Right lobe of liver (tissue), 6 donors: Measurements from ENCODE around the gene GMDS. TPM values are rescaled to one million over a fixed set of nuclear protein-coding genes. Genes with fewer than 3 reads are reported as not detected.

ENCODE experiments used
- ATAC-seq, 4 donors: fragments of 200-7000 bp; cut with Tn5 transposase; one replicate each; pipeline ENCODE4 v1.9.1; 2020; ENCODE audit warnings: mild to moderate bottlenecking in 4 of 4, moderate library complexity in 4 of 4
- DNase-seq, 3 donors: peaks; one replicate each; pipeline ENCODE4 v3.0.0-alpha.2; 2020
- H3K27ac ChIP-seq, 3 donors: fragments of 200-600 bp; one replicate each; pipeline ENCODE4 v1.8.0; 2022
- H3K27me3 ChIP-seq, 2 donors: fragments of 200-600 bp; one replicate each; pipeline ENCODE4 v1.8.0; 2022
- H3K36me3 ChIP-seq, 4 donors: fragments of 200-600 bp; sonication (generic) in 1 of 4; one replicate each; pipeline versions ENCODE4 v1.5.1 to v1.8.0; 2017 to 2022; ENCODE audit warnings: control low read depth in 1 of 4
- H3K4me1 ChIP-seq, 4 donors: fragments of 200-600 bp; sonication (generic) in 1 of 4; one replicate each; pipeline versions ENCODE4 v1.5.1 to v1.8.0; 2017 to 2022; ENCODE audit warnings: control low read depth in 1 of 4
- H3K4me3 ChIP-seq, 3 donors: fragments of 200-600 bp; one replicate each; pipeline ENCODE4 v1.8.0; 2022
- H3K9me3 ChIP-seq, 4 donors: fragments of 200-600 bp; sonication (generic) in 1 of 4; one replicate each; pipeline versions ENCODE4 v1.5.1 to v1.8.0; 2017 to 2022; ENCODE audit warnings: control low read depth in 1 of 4
- POLR2A ChIP-seq: fragments of 450-650 bp; IDR thresholded peaks from one replicate; pipeline ENCODE4 v1.6.1; 2017; ENCODE audit warnings: antibody characterized with exemption, mild to moderate bottlenecking
- WGBS: methylation state at CpG from one replicate; pipeline ENCODE4 v1.1.6; 2018; ENCODE audit warnings: low coverage, low lambda C conversion rate; ENCODE audit not compliant: insufficient coverage; ENCODE audit errors: missing lambda C conversion rate; 5-methylcytosine and 5-hydroxymethylcytosine counted together
- intact Hi-C, 2 donors: fragments of 100-400 bp; cut with DNase I; formaldehyde crosslinking; loops; one replicate each; pipeline versions ENCODE4 v1.11.2 to v1.14.1; 2022
- total RNA-seq, 6 experiments: library from RNA; depleted of rRNA in 2 of 6; stranded (reverse); fragments of >200 nt in 2 of 6; fragmentation: NEBNext Ultra II Directional in 3 of 6; extraction: Animal tissue kit (Norgen Biotek cat#: 25700) in 3 of 6; gene quantifications; one replicate each; pipeline versions ENCODE4 v1.1.0 to v1.2.4, GENCODE V29; 2016 to 2023
- TF ChIP-seq, protein P1 (sequence below), 4 donors: fragments of 200-600 bp in 3 of 4; fragments of 450-650 bp in 1 of 4; IDR thresholded peaks; one replicate each; pipeline versions ENCODE4 v1.5.1 to v1.8.0; 2016 to 2022; ENCODE audit warnings: antibody characterized with exemption in 4 of 4, mild to moderate bottlenecking in 2 of 4
- donor health status: DM: no; HTN: yes; CAD: no.
- donor health status: DM: no; HTN: no; CAD: no.
- donor health status: DM: no; HTN: no; CAD: no.
- donor health status: DM: no; HTN: yes; CAD: no.
- donor health status: DM: no; HTN: yes; CAD: no.

Gene GMDS
- total RNA-seq, 6 experiments from 2014 or later, result 15.9 to 34.4 (median 23.4) TPM

DNA sequence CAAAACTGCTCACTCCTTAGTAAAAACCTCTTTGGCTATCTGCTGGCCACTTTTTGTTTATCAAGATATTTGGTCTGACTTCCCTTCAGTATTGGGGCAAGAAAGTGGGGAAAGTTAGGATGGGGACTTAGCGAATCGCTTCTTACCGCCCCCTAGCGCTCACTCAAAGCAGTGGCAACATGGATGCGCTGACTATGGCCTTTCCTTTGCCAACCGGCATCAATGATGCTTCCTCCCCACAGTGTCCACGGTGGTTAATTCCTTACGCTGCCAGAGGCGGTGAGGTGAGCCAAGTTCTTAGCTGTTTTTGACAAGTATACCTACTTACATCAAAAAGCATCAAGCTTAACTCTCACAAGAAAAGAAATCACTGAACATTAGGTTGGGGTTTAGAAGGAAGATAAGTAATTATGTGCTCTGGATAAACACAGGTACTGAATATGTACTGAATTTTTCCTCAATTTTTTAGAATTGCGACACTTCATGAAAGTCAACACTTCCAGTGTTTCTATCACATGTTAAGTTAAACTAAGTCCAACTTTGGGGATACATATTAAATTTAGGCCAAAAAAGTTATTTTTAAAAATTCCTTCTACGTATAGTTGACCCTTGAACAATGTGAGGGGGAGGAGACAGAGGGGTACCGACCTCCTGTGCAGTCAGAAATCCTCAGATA, 86.7 kb downstream of the GMDS start:
- Histone ChIP-seq H3K4me3 (no peak overlapping the region), H3K27ac (no peak overlapping the region), H3K36me3 (no peaks in the 10 kb centered on the region), H3K27me3 (no peaks in the 10 kb centered on the region), H3K9me3 (no peaks in the 10 kb centered on the region), H3K4me1 (no peaks in the 10 kb centered on the region)
- ATAC-seq, result peak in 3 of 4 donors; percentile 20 to 54 (median 30)
- DNase-seq, result no peak
- 59% methylated on average over 12 of the region's 12 CpGs for WGBS
- TF ChIP-seq, protein P1, sequence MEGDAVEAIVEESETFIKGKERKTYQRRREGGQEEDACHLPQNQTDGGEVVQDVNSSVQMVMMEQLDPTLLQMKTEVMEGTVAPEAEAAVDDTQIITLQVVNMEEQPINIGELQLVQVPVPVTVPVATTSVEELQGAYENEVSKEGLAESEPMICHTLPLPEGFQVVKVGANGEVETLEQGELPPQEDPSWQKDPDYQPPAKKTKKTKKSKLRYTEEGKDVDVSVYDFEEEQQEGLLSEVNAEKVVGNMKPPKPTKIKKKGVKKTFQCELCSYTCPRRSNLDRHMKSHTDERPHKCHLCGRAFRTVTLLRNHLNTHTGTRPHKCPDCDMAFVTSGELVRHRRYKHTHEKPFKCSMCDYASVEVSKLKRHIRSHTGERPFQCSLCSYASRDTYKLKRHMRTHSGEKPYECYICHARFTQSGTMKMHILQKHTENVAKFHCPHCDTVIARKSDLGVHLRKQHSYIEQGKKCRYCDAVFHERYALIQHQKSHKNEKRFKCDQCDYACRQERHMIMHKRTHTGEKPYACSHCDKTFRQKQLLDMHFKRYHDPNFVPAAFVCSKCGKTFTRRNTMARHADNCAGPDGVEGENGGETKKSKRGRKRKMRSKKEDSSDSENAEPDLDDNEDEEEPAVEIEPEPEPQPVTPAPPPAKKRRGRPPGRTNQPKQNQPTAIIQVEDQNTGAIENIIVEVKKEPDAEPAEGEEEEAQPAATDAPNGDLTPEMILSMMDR (IDR thresholded peaks at IDR 0.05), result peak in 3 of 4 donors; percentile 19 to 44 (median 31)
- TF ChIP-seq POLR2A, result no peak
- intact Hi-C loops, result no loop called here

- ATAC-seq, result no peak
- no peak for DNase-seq
- 27% methylated on average over 1 of the region's 1 CpG for WGBS
- no peak for TF ChIP-seq POLR2A
- TF ChIP-seq, protein P1 (IDR thresholded peaks at IDR 0.05), result no peak
- no peaks in the 10 kb centered on the region for H3K9me3 ChIP-seq
- H3K27me3 ChIP-seq, result no peaks in the 10 kb centered on the region
- intact Hi-C loops, result no loop called here
- no peak overlapping the region for H3K4me3 ChIP-seq
- H3K27ac ChIP-seq, result no peak overlapping the region
- no peaks in the 10 kb centered on the region for H3K4me1 ChIP-seq
- no peaks in the 10 kb centered on the region for H3K36me3 ChIP-seq
Measured at GRCh38 chr6:2157441-2158127, 87.8 kb downstream of the GMDS start.

GRCh38 chr6:2155206-2155605, 90.2 kb downstream of the GMDS start:
- no peaks in the 10 kb centered on the region for H3K4me1 ChIP-seq
- intact Hi-C loops, result no loop called here
- no peaks in the 10 kb centered on the region for H3K9me3 ChIP-seq
- ATAC-seq (no peak), DNase-seq (no peak)
- H3K36me3 ChIP-seq, result no peaks in the 10 kb centered on the region
- H3K27me3 ChIP-seq, result no peaks in the 10 kb centered on the region
- TF ChIP-seq, protein P1 (IDR thresholded peaks at IDR 0.05), result no peak
- no peak for TF ChIP-seq POLR2A
- WGBS, result 48% methylated on average over 1 of the region's 1 CpG
- H3K4me3 ChIP-seq, result no peak overlapping the region
- H3K27ac ChIP-seq, result no peak overlapping the region

DNA sequence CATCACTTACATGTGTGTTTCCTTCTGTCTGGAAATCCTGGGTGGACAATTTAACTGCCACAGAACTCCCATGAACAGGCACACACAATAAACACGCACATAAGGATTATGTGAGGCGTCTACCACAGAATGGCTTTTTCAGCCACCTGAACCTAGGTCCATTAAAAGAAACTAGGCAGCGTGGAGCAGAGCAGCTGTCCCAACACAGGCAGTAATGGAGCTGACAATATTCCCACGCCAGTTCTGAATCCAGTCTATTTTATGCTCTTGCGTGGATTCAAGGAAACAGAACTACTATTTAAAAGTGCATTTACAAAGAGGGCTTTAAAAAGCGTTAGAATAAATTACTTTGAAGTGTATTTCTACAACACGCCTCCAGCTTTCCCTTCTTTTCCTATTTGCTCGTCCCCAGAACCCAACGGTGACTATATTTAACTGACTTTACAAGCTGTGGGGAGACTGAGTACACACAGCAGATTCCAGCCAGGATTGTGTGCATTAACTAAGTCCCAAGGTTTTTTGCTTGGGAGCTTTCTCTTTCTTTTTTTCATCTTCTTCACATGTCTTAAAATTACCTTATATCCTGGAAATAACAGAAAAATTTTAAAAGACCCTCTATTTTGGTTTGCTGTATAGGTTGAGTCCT, 95.9 kb downstream of the GMDS start:
- ATAC-seq, result no peak
- no peak overlapping the region for H3K27ac ChIP-seq

More for the DNA sequence above, 95.9 kb downstream of the GMDS start:
- no peaks in the 10 kb centered on the region for H3K9me3 ChIP-seq
- DNase-seq, result no peak
- WGBS, result 91% methylated on average over 9 of the region's 9 CpGs
- TF ChIP-seq, protein P1 (IDR thresholded peaks at IDR 0.05), result no peak
- TF ChIP-seq POLR2A, result no peak
- no peak overlapping the region for H3K4me3 ChIP-seq
- H3K4me1 ChIP-seq, result no peaks in the 10 kb centered on the region
- H3K36me3 ChIP-seq, result no peaks in the 10 kb centered on the region
- no peaks in the 10 kb centered on the region for H3K27me3 ChIP-seq
- intact Hi-C loops, result no loop called here
